Suppressor macrophage treated with lipopolysaccharide for 1 hour (primary cell): ENCODE data around the gene TTLL10.
A peak's percentile ranks its signal among the peaks of the same experiment; 100 is the strongest.

Experiments used
- DNase-seq, 3 donors: peaks; one replicate each; pipeline ENCODE4 v3.0.0-alpha.2; 2020 to 2022

Gene TTLL10

DNA sequence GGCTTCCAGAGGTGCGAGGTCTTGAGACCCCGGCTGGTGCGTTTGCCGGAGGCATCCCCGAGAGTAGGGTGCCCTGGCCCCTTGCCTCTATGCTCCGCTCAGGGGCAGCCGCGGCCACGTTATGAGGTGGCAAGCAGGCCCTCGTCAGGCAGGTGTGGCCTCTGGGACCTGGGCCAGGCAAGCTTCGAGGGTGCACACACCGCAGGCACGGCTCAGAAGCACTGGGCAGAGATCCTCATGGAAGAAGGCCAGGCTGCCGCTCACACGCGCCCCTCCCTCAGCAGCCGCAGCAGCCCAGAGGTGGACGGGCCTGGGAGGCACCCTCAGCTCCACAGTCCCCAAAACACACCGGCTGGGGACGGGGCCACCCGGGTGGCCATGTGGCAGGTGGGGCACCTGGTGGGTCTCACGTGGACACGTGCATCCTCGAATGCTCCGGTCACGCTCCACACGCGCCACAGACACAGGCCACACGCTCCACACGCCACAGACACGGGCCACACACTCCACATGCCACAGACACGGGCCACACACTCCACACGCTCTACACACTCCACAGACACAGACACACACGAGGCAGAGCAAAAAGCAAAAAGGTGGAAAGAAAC lies 51.7 kb downstream of the TTLL10 start:
- DNase-seq: no peak

DNA sequence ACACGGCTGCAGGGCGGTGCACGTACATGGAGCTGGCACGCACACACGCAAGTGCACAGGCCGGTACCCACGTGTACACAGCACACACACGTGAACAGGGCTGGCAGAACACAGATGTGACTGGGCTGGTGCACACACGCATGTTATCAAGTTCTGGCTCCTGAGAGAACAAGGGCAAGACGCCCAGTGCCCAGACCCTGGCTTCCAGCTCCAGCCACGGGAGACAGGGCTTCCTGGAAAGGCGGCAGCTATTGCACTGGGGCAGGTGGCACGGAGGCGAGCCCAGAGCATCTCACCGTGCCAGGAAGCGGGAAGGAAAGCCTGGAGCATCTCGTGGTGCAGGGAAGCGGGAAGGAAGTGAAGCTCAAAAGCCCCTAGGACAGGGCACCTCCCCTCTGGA lies 52.2 kb downstream of the TTLL10 start:
- no peak for DNase-seq

DNA sequence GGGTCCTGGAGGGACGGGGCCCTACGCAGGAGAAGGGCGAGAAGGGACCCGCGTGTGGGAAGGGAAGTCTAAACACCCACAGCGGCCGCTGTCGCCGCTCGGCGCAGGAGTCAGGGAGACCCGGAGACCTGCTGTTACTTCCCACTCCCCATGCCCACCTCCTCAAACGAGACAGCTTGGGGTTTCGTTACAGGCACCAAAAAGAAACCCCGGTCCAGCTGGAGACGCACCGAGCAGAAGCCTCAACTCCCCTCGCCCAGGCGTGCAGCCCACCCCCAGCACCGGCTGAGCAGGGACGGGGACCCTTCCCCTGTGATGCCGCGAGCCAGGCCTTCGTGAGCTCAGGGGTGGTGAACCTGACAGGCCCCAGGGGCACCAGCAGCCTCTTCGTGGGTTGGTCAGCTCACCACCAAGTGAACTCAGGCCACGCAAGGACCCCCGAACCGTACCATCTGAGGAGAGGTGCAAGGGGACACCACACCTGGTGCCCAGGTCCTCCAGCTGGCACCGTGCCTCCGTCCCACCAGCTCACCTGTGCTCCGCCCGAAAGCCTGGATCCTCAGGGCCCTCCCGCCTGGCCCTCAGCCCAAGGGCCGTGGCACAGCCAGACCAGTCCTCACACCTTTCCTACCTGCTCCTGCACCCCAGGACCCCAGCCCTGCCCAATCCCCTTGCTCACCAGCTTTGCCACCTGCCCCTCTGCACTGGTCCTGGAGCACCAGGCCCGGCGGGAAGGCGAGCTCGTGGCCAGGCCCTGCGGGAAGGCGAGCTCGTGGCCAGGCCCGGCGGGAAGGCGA lies 53.1 kb downstream of the TTLL10 start:
- no peak for DNase-seq

DNA sequence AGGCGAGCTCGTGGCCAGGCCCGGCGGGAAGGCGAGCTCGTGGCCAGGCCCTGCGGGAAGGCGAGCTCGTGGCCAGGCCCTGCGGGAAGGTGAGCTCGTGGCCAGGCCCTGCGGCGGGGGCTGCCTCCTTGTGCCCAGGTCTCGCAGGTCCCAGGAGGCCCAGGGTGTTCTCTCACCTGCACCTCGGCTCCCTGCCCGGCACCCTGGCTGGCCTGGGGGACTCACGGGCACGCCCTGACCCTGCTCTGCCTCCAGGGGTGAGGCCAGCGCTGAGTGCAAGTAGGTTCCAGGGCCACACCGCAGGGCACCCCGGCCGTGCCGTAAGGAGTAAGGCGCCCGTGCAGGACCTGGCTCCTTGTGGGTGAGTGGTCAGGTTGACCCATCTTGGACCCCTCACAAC lies 53.7 kb downstream of the TTLL10 start:
- DNase-seq: no peak

DNA sequence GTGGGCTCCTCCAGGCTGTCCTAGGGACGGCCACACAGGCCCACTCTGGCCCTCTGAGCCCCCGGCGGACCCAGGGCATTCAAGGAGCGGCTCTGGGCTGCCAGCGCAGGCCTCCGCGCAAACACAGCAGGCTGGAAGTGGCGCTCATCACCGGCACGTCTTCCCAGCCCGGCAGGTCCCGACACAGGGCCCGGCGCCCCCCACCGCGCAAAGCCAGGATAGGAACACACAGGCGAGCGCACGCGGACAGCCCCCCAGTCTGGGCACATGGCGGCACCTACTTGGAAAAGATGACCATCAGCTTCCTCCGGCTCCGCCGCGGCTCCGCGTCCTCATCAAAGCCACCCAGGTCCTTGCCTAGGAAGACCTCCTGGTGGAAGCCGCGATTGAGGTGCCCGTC lies 54.5 kb downstream of the TTLL10 start:
- no peak for DNase-seq

DNA sequence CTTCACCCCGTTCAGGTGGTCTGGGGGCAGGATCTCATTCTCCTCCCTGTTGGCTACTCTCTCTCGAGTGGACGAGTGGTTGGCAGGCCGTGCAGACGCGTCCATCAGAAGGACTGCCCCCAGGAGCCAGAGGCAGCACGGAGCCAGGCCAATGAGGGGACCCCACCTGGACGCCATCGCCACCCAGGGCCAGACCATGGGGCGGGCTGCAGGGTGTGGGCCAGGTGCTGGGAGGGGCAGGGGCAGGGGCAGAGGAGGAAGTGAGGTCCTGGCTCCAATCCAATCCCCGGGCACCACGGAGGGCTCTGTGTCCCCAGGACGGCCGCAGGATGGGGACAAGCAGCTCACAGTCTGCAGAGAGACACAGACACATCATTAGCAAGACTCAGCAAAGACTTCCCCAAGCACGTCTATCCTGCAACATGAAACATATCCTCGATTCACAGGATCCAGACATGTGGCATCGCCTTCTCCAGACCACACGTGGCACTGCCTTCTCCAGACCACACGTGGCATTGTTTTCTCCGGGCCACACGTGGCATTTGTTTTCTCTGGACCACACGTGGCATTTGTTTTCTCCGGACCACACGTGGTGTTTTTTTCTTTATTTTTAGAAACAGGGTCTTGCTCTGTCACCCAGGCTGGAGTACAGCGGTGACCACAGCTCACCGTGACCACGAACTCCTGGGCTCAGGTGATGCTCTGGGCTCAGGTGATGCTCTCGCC lies 55.1 kb downstream of the TTLL10 start:
- DNase-seq: no peak

DNA sequence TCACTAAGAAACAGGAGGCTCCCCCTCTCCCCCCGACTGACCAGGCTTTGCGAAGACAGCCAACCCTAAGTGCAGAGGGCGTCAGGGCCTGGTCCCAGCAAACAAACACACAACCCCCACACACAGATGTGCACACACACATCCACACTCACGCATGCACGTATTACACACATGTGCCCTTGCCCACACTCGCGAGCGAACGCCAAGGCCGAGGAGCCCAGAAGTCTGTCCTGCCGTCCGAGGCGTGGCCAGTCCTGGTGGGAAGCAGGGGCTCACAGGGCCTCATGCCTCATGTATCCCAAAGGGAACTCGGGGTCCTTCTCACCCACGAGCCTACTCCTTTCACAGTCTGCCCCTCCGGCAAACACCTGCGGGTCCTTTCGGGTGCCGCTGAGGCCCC lies 56.1 kb downstream of the TTLL10 start:
- no peak for DNase-seq

DNA sequence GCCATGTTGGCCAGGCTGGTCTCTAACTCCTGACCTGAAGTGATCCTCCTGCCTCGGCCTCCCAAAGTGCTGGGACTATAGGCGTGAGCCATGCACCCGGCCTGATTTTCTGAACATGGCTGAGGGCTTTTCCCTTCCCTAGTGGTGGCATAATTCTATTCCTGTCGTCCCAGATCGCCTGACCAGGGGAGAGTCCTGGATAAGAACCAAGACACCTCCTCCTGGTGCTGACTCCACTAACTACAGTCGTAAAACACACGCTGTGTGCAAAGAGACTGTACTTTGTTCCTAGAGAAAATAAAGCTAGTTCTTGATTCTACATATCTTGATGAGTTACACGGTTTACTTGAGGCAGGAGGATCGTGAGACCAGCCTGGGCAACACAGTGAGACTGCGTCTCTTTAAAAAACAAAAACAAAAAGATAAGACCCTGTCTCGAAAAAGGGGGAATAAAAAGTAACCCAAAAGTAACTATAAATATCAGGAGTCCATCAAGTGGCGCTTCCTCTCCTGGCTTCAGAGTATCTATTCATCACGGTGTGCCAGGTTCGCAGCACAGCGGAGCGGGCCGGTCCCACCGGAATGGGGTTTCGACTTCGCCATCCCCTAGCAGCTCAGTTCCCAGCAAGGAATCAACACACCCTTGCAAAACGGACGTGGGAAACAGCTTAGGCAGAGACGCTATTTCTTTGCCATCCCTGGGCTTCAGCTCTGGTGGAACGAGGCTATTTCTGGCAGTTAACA lies 57.1 kb downstream of the TTLL10 start:
- DNase-seq: peak; percentile 58 to 79 (median 72)

DNA sequence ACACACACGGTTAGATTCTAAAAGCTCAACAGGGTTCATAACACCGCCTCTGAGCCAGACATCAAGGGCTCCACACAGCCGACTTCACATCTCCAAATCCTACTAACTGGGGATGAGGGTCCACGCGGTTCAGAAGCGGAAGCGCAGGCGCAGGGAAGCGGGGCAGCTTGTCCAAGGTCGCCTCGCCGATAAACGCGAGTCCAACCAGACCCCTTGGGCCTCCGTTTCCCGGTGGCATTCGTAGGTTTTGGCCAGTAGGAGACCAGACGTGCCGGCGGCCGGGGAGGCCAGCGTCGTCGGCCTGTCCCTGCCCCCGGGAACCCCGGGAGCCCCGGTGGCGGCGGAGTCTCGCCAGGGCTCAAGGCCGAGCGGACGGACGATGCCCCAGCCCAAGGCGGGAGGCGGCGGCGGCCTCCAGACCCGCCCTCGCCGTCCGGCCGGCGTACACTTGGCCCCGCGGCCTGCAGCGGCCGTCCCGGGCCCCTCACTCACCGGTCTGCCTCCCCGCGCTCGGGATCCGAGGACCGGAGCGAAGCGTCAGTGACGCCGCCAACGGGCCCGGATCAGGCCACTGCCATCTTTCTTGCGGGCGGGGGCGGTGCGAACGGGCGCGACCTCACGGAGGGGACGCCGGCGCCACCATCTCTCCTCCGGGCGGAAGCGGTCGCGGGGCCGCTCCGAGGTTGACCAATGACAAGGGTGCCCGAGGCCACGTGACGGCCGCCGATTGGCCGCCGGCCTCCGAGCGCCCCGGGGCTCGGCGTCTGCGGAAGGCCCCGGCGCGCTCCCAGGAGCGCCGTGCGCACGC lies 57.9 kb downstream of the TTLL10 start, which contains the start of gene SDF4:
TSS of gene SDF4 (minus strand) at position 602 of the 808 bp plus-strand sequence. CDS start 3,229 bp downstream, outside the sequence.
- DNase-seq: peak; percentile 98 to 99 (median 99)

DNA sequence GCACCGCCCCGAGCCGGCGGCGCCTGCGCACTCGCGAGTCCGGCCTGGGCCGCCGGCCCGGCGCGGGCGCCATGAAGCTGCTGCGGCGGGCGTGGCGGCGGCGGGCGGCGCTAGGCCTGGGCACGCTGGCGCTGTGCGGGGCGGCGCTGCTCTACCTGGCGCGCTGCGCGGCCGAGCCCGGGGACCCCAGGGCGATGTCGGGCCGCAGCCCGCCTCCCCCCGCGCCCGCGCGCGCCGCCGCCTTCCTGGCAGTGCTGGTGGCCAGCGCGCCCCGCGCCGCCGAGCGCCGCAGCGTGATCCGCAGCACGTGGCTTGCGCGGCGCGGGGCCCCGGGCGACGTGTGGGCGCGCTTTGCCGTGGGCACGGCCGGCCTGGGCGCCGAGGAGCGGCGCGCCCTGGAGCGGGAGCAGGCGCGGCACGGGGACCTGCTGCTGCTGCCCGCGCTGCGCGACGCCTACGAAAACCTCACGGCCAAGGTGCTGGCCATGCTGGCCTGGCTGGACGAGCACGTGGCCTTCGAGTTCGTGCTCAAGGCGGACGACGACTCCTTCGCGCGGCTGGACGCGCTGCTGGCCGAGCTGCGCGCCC lies 58.6 kb downstream of the TTLL10 start, which contains the start of gene B3GALT6:
TSS of gene B3GALT6 (plus strand) at position 30 of the 588 bp plus-strand sequence. CDS start at position 72, 42 bp downstream.
- DNase-seq: no peak

DNA sequence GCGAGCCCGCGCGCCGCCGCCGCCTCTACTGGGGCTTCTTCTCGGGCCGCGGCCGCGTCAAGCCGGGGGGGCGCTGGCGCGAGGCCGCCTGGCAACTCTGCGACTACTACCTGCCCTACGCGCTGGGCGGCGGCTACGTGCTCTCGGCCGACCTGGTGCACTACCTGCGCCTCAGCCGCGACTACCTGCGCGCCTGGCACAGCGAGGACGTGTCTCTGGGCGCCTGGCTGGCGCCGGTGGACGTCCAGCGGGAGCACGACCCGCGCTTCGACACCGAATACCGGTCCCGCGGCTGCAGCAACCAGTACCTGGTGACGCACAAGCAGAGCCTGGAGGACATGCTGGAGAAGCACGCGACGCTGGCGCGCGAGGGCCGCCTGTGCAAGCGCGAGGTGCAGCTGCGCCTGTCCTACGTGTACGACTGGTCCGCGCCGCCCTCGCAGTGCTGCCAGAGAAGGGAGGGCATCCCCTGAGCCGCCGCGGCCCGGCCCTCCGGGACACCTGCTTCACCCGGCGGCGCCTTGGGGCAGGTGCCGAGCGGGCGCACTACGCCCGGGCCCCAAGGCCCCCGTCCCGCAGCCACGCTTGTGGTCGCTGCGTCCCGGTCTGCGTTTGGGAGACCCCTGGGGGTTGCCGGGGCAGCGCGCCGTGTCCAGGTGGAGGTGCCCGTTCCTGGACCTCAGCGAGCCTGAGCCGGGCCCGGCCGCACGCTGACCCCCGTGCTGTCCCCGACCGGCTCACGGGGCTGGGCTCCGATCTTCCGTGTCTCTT lies 59.3 kb downstream of the TTLL10 start:
- DNase-seq: no peak

DNA sequence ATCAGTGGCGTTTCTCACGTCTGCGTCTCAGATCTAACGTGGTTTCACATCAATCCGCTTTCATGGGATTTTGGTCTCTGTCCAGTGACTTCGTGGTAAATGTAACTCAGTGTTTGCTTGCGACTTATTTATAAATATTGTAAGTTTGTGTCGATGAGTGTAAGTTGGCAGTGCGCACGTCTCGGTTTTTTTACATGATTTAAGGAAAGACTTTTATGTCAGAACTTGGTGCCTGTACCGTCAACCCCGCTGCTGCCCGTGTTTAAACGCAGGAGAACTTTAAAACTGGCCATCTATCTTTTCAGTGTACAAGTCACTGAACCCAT lies 59.9 kb downstream of the TTLL10 start:
- DNase-seq: no peak

DNA sequence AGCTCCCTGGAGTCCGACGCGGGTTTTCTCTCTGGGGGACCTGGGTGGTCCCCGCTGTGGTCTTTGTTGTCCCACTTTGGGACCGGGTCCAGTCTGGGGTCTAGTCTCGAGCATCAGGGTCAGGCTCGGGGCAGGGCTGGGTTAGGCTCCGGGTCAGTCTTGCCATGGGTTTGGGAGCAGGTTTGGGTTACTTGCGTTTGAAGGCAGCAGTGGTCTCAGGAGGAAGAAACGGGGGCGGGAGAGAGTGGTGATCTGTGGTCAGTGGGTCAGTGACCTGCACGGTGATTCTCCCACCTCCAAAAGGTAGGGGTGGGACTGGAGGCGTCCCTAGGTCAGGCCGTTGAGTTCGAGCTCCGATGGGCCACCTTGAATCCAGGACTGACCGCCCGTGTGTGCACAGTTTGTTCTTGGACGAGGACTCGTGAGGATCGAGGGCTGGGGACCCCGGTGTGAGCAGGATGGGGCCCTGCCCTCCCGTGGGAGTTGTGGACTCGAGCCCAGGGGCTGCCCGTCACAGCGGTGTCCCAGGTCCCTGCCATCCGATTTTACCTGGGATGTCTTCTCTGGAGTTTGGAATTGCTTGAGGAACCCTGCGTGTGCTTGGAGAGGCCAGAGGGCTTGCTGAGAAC lies 60.6 kb downstream of the TTLL10 start:
- no peak for DNase-seq

DNA sequence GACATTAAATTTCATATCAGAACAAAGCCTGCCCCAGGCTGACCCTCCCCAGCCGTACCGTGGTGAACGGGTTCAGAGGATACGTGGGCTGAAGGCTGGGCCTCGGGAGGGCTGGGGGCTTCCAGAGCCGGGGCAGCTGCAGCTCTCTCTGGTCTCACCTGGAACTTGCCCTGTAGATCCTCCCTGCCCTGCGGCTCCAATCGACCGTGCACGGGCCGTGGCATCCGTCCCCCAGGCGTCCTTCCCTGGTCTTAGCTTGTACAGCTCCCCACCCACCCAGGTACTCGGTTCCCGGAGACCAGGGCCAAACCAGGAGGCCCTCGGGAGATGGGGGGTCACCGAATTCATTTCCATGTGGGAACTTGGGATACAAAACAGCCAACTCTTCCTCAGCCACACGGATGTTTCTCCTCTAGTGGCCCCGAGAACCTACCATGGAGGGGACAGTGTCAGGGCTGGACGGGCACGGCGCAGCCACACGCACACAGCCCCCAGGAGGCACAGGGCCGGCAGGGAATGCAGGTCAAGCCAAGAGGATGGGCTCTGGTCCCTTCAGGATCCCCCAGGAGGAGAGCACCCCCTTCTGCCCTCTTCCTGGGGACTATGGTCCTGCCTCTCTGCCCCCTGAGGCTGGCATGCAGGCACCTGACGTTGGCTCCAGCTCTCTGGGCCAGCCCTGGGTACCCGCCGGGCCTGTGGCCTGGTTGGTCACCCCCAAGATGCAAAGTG lies 61.5 kb downstream of the TTLL10 start:
- DNase-seq: no peak

DNA sequence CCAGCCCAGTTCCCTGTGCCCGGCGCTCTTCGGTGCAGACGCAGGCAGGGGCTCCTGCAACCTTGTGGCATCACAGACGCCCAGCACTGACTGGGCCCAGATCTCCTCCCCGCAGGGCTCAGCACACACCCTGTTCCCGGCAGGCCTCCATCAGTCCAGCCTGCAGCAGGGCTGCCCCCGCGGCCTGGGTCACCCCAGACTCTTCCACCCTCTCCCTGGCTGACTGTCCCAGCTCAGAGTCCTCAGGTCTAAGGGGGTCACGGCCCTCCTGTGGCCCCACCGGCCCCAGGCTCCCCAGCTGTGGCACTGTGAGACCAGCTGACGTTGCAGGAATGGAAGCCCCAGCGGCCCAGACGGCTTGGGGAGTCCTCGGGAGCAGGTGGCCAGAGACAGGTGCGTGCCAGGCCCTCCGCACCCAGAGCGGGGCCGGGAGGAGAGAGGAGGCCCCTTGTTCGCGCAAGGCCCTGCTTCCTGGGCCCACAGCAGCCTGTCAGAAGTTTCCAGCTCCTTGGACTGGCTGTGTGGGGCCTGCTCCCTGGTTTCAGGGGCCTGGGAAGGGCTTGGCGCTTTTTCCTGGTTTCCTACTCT lies 62.6 kb downstream of the TTLL10 start:
- DNase-seq: no peak

DNA sequence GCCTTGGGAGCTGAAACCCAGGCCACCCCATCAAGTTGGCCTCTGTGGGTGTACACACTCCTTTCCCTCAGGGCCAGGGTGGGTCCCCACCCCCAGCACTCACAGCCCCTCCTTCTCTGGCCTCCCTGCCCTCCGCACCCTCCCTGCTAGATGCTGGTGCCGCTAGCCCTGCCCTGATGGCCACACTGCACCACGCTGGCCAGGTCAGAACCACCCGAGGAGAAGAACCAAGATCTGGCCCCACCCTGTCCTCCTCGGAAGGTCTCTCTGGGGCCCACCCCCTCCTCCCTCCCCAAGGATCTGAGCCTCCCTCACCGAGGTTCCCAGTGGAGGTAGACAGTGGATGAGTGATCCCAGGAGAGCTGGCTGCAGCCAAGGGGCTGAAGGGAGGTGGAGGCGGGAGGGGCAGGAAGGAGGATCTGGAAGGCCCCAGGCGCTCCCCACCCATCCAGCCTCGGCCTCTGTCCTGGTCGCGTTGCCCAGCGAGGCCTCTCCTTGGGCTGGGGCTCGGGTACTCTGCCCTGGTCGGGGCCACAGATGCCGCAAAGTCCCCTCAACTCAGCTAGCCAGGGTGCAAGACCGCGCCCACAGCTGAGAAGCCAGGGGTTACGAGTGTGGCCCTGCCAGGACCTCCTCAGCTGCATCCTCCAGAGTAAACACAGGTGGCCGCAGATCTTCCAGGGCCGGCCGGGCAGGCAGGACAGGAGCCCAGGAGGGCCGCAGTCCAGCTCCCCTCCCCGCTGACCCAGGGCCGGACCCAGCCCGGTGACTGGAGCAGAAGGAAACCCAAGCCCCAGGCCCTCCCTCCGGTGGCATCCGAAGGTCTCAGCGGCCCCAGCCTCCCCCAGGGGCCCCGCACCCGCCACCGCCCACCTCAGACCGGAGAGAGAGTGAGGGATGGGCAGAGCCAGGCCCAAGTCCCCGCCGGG lies 63.5 kb downstream of the TTLL10 start:
- DNase-seq: no peak

DNA sequence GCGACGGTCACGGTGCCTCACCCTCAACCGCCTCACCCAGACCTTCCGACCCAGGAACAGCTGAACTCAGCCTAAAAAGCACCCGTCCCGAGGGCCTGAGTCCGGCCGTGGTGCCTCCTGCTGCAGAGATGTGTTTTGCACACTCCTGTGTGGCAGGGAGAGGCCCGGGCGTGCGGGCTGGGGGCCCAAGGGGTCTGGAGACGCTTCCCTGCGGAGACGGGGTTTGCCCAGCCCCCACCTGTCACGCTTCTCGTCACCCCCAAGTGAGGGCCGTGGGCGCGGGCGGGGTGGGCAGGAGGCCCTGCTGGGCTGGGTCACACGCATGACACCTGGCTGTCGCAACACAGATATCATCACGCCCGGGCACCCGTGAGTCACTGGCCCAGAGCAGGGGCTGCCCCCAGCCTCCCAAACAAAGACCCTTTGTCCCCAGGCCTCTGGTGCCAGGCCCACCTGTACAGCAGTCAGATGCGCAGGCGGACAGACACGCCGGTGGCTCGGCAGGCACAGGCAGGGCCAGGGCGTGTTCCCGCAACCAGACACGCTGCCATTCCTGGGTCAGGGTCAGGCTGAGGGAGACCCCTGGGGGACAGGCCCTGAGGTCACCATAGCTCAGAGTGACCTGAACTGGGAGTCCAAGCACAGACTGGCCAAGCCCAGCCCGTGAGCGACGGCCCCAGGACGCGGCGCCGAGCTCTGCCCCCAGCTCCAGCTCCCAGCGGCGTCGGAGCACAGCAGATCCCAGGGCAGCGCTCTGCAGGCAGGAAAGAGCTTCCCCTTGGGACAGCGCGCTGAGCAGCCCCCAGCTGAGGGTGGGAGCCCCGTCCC lies 64.4 kb downstream of the TTLL10 start:
- no peak for DNase-seq
